ENCODE data around the gene FNDC10. TPM values are rescaled to one million over a fixed set of nuclear protein-coding genes. Genes with fewer than 3 reads are reported as not detected.
A peak's percentile ranks its signal among the peaks of the same experiment; 100 is the strongest.

FNDC10 gene
- total and polyA plus RNA-seq, 2 donors from 2014 or later = 2.6 to 18.2 TPM

- TF ChIP-seq CTCF (IDR thresholded peaks at IDR 0.05; ENCODE audit: borderline replicate concordance, extremely low read depth, insufficient read depth) = no peak
- DNase-seq = peak in 2 of 5 donors; percentile 48 to 68
Measured at GRCh38 chr1:1623181-1623630, 23.3 kb upstream of the FNDC10 start.

GRCh38 chr1:1622788-1623094 lies 22.8 kb upstream of the FNDC10 start:
- no peak overlapping the region for H3K27ac ChIP-seq (ENCODE audit: low read depth in 2 of 2, low read length in 2 of 2)
- DNase-seq (peak in 1 of 5 donors; percentile 72), FAIRE-seq (no peak)
- no peak overlapping the region for H3K4me3 ChIP-seq (ENCODE audit: low read length in 3 of 3)
- H3K36me3 ChIP-seq (ENCODE audit: control insufficient read depth in 2 of 3, insufficient read depth in 3 of 3, low read length in 3 of 3) = peaks cover 0 to 3% (median 0%) of the 10 kb centered on the region in 3 donors
- TF ChIP-seq CTCF (IDR thresholded peaks at IDR 0.05; ENCODE audit: borderline replicate concordance, extremely low read depth, insufficient read depth) = no peak
- H3K9ac ChIP-seq (ENCODE audit: low read length in 3 of 3) = no peak overlapping the region
- H3K4me1 ChIP-seq (ENCODE audit: control insufficient read depth in 2 of 3, insufficient read depth in 2 of 3, low read depth in 1 of 3, low read length in 3 of 3) = no peaks in the 10 kb centered on the region
- no peaks in the 10 kb centered on the region for H3K9me3 ChIP-seq (ENCODE audit: control insufficient read depth in 2 of 3, insufficient read depth in 1 of 3, low read length in 3 of 3)
- intact Hi-C loops (cut with DNase I) = no loop called here
- H3K27me3 ChIP-seq (ENCODE audit: control insufficient read depth, insufficient read depth, low read length) = no peaks in the 10 kb centered on the region

More at GRCh38 chr1:1623181-1623630, 23.3 kb upstream of the FNDC10 start:
- no peak overlapping the region for H3K9ac ChIP-seq (ENCODE audit: low read length in 3 of 3)
- no peaks in the 10 kb centered on the region for H3K27me3 ChIP-seq (ENCODE audit: control insufficient read depth, insufficient read depth, low read length)
- no peaks in the 10 kb centered on the region for H3K4me1 ChIP-seq (ENCODE audit: control insufficient read depth in 2 of 3, insufficient read depth in 2 of 3, low read depth in 1 of 3, low read length in 3 of 3)
- FAIRE-seq = no peak
- no peaks in the 10 kb centered on the region for H3K9me3 ChIP-seq (ENCODE audit: control insufficient read depth in 2 of 3, insufficient read depth in 1 of 3, low read length in 3 of 3)
- H3K4me3 ChIP-seq (ENCODE audit: low read length in 3 of 3) = no peak overlapping the region
- no peak overlapping the region for H3K27ac ChIP-seq (ENCODE audit: low read depth in 2 of 2, low read length in 2 of 2)
- intact Hi-C loops (cut with DNase I) = no loop called here
- no peaks in the 10 kb centered on the region for H3K36me3 ChIP-seq (ENCODE audit: control insufficient read depth in 2 of 3, insufficient read depth in 3 of 3, low read length in 3 of 3)

GRCh38 chr1:1622010-1622787 lies 22.3 kb upstream of the FNDC10 start:
- intact Hi-C loops (cut with DNase I) = no loop called here
- FAIRE-seq (no peak), DNase-seq (peak in 1 of 5 donors; percentile 61)
- H3K4me1 ChIP-seq (ENCODE audit: control insufficient read depth in 2 of 3, insufficient read depth in 2 of 3, low read depth in 1 of 3, low read length in 3 of 3) = peaks cover 0 to 4% (median 0%) of the 10 kb centered on the region in 3 donors
- H3K4me3 ChIP-seq (ENCODE audit: low read length in 3 of 3) = no peak overlapping the region
- no peak overlapping the region for H3K27ac ChIP-seq (ENCODE audit: low read depth in 2 of 2, low read length in 2 of 2)
- TF ChIP-seq CTCF (IDR thresholded peaks at IDR 0.05; ENCODE audit: borderline replicate concordance, extremely low read depth, insufficient read depth) = no peak
- peaks cover 0 to 6% (median 0%) of the 10 kb centered on the region in 3 donors for H3K36me3 ChIP-seq (ENCODE audit: control insufficient read depth in 2 of 3, insufficient read depth in 3 of 3, low read length in 3 of 3)
- H3K27me3 ChIP-seq (ENCODE audit: control insufficient read depth, insufficient read depth, low read length) = no peaks in the 10 kb centered on the region
- no peaks in the 10 kb centered on the region for H3K9me3 ChIP-seq (ENCODE audit: control insufficient read depth in 2 of 3, insufficient read depth in 1 of 3, low read length in 3 of 3)
- no peak overlapping the region for H3K9ac ChIP-seq (ENCODE audit: low read length in 3 of 3)
